ENCODE results near the gene BTN1A1.

- no peak for TF ChIP-seq CTCF (IDR thresholded peaks at IDR 0.05; ENCODE audit: low read depth, low read length, poor library complexity, severe bottlenecking)
- TF ChIP-seq EZH2phosphoT487 (IDR thresholded peaks at IDR 0.05; ENCODE audit: borderline replicate concordance, low read length) = no peak
Observed at GRCh38 chr6:26471970-26472369, 28.1 kb upstream of the BTN1A1 start.

All from DOHH2 (cell line).